Measurements from ENCODE around the gene ROCK2.

ROCK2 gene

GRCh38 chr2:11338580-11338979 is 5.9 kb downstream of the ROCK2 start:
- no peak for TF ChIP-seq YY1 (IDR thresholded peaks at IDR 0.05; ENCODE audit: low read depth)
- no peak for TF ChIP-seq EP300 (IDR thresholded peaks at IDR 0.05; ENCODE audit: borderline replicate concordance)
- TF ChIP-seq, protein P1, sequence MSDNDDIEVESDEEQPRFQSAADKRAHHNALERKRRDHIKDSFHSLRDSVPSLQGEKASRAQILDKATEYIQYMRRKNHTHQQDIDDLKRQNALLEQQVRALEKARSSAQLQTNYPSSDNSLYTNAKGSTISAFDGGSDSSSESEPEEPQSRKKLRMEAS (IDR thresholded peaks at IDR 0.05), result no peak
- TF ChIP-seq CEBPB (IDR thresholded peaks at IDR 0.05), result no peak
- no peak for TF ChIP-seq TCF12 (IDR thresholded peaks at IDR 0.05; ENCODE audit: low read depth)

DNA sequence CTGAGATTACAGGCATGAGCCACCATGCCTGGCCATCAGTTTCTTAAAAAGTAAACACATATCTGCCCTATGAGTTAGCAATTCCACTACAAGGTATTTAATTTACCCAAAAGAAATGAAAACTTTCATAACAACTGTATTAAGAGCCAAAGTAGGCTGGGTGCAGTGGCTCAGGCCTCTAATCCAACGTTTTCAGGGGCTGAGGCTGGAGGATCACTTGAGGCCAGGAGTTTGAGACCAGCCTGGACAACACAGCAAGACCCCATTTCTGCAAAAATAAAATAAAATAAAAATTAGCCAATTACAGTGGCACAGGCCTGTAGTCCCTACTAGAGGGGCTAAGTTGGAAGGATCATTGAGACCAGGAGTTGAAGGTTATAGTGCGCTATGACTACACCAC is 6.5 kb downstream of the ROCK2 start:
- TF ChIP-seq CREB1 (IDR thresholded peaks at IDR 0.05; ENCODE audit: low read depth), result no peak
- TF ChIP-seq, protein P2, sequence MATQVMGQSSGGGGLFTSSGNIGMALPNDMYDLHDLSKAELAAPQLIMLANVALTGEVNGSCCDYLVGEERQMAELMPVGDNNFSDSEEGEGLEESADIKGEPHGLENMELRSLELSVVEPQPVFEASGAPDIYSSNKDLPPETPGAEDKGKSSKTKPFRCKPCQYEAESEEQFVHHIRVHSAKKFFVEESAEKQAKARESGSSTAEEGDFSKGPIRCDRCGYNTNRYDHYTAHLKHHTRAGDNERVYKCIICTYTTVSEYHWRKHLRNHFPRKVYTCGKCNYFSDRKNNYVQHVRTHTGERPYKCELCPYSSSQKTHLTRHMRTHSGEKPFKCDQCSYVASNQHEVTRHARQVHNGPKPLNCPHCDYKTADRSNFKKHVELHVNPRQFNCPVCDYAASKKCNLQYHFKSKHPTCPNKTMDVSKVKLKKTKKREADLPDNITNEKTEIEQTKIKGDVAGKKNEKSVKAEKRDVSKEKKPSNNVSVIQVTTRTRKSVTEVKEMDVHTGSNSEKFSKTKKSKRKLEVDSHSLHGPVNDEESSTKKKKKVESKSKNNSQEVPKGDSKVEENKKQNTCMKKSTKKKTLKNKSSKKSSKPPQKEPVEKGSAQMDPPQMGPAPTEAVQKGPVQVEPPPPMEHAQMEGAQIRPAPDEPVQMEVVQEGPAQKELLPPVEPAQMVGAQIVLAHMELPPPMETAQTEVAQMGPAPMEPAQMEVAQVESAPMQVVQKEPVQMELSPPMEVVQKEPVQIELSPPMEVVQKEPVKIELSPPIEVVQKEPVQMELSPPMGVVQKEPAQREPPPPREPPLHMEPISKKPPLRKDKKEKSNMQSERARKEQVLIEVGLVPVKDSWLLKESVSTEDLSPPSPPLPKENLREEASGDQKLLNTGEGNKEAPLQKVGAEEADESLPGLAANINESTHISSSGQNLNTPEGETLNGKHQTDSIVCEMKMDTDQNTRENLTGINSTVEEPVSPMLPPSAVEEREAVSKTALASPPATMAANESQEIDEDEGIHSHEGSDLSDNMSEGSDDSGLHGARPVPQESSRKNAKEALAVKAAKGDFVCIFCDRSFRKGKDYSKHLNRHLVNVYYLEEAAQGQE (IDR thresholded peaks at IDR 0.05; ENCODE audit: low read depth), result no peak
- TF ChIP-seq, protein P1 (IDR thresholded peaks at IDR 0.05), result no peak
- TF ChIP-seq TCF12 (IDR thresholded peaks at IDR 0.05; ENCODE audit: low read depth), result no peak
- TF ChIP-seq RAD21 (IDR thresholded peaks at IDR 0.05; ENCODE audit: low read depth), result no peak
- TF ChIP-seq, protein P3, sequence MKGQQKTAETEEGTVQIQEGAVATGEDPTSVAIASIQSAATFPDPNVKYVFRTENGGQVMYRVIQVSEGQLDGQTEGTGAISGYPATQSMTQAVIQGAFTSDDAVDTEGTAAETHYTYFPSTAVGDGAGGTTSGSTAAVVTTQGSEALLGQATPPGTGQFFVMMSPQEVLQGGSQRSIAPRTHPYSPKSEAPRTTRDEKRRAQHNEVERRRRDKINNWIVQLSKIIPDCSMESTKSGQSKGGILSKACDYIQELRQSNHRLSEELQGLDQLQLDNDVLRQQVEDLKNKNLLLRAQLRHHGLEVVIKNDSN (IDR thresholded peaks at IDR 0.05), result no peak

- TF ChIP-seq FOXM1 (IDR thresholded peaks at IDR 0.05; ENCODE audit: borderline replicate concordance, low read depth) (no peak), CREB1 (IDR thresholded peaks at IDR 0.05; ENCODE audit: low read depth) (no peak), EP300 (IDR thresholded peaks at IDR 0.05; ENCODE audit: borderline replicate concordance) (no peak), CEBPB (IDR thresholded peaks at IDR 0.05) (no peak), EGR1 (IDR thresholded peaks at IDR 0.05) (no peak), TCF12 (IDR thresholded peaks at IDR 0.05; ENCODE audit: low read depth) (no peak), TAF1 (IDR thresholded peaks at IDR 0.05; ENCODE audit: low read depth) (no peak), ZBTB7A (IDR thresholded peaks at IDR 0.05; ENCODE audit: low read depth) (no peak), RAD21 (IDR thresholded peaks at IDR 0.05; ENCODE audit: low read depth) (no peak), NFIC (IDR thresholded peaks at IDR 0.05) (no peak), YY1 (IDR thresholded peaks at IDR 0.05; ENCODE audit: low read depth) (no peak), TEAD4 (IDR thresholded peaks at IDR 0.05) (no peak)
- TF ChIP-seq, protein P2 (IDR thresholded peaks at IDR 0.05; ENCODE audit: low read depth), result no peak
- TF ChIP-seq, protein P3 (IDR thresholded peaks at IDR 0.05), result no peak
- TF ChIP-seq, protein P1 (IDR thresholded peaks at IDR 0.05), result no peak
Observed at GRCh38 chr2:11336189-11336588, 8.2 kb downstream of the ROCK2 start.

DNA sequence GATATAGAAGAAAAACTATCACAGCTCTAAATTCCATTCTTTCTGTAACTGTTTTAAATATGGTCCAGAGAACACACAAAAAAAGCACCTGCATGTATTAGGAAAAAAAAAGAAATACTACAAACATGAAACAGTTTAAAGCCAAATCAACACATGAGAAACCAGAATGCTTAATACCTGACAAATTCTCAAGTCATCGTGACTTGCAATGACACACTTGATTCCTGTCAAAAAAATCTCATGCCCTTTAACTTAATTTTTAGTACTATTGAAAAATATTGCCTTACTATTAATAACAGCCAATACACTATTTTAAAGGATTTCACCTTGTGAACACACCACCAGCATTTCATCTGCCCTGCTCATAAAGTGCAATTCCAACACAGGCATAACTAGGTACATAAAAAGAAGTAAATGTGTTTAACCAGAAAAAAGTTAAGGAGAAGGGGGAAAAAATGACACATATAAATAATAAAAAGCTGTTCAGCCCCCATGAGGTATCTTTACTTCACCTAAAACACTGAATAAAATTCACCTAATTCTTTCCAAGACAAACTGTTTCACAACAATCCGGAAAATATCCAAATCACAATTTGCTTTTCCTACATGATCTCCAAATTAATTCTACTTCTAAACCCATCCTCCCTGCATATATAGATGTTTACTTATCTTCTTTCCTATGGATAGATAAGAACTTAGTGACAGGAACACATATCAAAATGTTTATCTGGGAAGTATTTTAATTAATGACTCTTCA is 10.8 kb downstream of the ROCK2 start:
- TF ChIP-seq CEBPB (IDR thresholded peaks at IDR 0.05) (no peak), TCF12 (IDR thresholded peaks at IDR 0.05; ENCODE audit: low read depth) (no peak), YY1 (IDR thresholded peaks at IDR 0.05; ENCODE audit: low read depth) (no peak), FOXM1 (IDR thresholded peaks at IDR 0.05; ENCODE audit: borderline replicate concordance, low read depth) (no peak), RAD21 (IDR thresholded peaks at IDR 0.05; ENCODE audit: low read depth) (no peak), NFIC (IDR thresholded peaks at IDR 0.05) (no peak), TAF1 (IDR thresholded peaks at IDR 0.05; ENCODE audit: low read depth) (no peak), EP300 (IDR thresholded peaks at IDR 0.05; ENCODE audit: borderline replicate concordance) (no peak), CREB1 (IDR thresholded peaks at IDR 0.05; ENCODE audit: low read depth) (no peak), EGR1 (IDR thresholded peaks at IDR 0.05) (no peak), ZBTB7A (IDR thresholded peaks at IDR 0.05; ENCODE audit: low read depth) (no peak), TEAD4 (IDR thresholded peaks at IDR 0.05) (no peak)
- TF ChIP-seq, protein P1 (IDR thresholded peaks at IDR 0.05), result no peak
- TF ChIP-seq, protein P2 (IDR thresholded peaks at IDR 0.05; ENCODE audit: low read depth), result no peak
- TF ChIP-seq, protein P3 (IDR thresholded peaks at IDR 0.05), result no peak

Measured in Ishikawa (cell line).